Common myeloid progenitor, CD34-positive (primary cell): ENCODE measurements around the gene ASIC1.
A peak's percentile ranks its signal among the peaks of the same experiment; 100 is the strongest.

Source experiments
- CTCF ChIA-PET: fragments of 350-600 bp; sonication (Branson Sonifier 250); formaldehyde crosslinking; loops from one replicate; lab custom pipeline; 2021; ENCODE audit warnings: antibody characterized with exemption; lab: Charles Lee
- POLR2A ChIA-PET: fragments of 350-600 bp; sonication (Branson Sonifier 250); formaldehyde crosslinking; loops from one replicate; lab custom pipeline; 2021; ENCODE audit warnings: antibody characterized with exemption; lab: Charles Lee
- DNase-seq, 3 donors: peaks; one replicate each; pipeline versions ENCODE4 v3.0.0 to v3.0.0-alpha.2; 2013
- H3K27ac ChIP-seq, 2 experiments: 1 replicate in 1 of 2; 2 replicates in 1 of 2; pipeline ENCODE4 v1.7.0; 2013; ENCODE audit warnings: inconsistent platforms in 2 of 2, low read length in 2 of 2, mild to moderate bottlenecking in 2 of 2, low read depth in 1 of 2, moderate library complexity in 1 of 2; ENCODE audit not compliant: severe bottlenecking in 2 of 2, insufficient read depth in 1 of 2, poor library complexity in 1 of 2
- H3K27me3 ChIP-seq, 5 experiments: replicated peaks in 2 of 5; 1 replicate in 3 of 5; 2 replicates in 2 of 5; pipeline versions ENCODE4 v1.6.1 to v1.7.0; 2013; ENCODE audit warnings: low read length in 4 of 5, mild to moderate bottlenecking in 2 of 5, moderate library complexity in 2 of 5, inconsistent platforms in 1 of 5; ENCODE audit not compliant: insufficient read depth in 5 of 5, control insufficient read depth in 4 of 5
- H3K36me3 ChIP-seq, 4 experiments: 1 replicate in 2 of 4; 2 replicates in 2 of 4; pipeline versions ENCODE4 v1.6.1 to v1.7.0; 2013; ENCODE audit warnings: low read length in 3 of 4, control low read depth in 1 of 4, mild to moderate bottlenecking in 1 of 4; ENCODE audit not compliant: control insufficient read depth in 4 of 4, insufficient read depth in 4 of 4
- H3K4me1 ChIP-seq, 4 experiments: 1 replicate in 3 of 4; 2 replicates in 1 of 4; pipeline versions ENCODE4 v1.6.1 to v1.7.1; 2013; ENCODE audit warnings: low read length in 3 of 4, mild to moderate bottlenecking in 3 of 4, control low read depth in 1 of 4, inconsistent platforms in 1 of 4, moderate library complexity in 1 of 4; ENCODE audit not compliant: control insufficient read depth in 4 of 4, insufficient read depth in 4 of 4; ENCODE audit errors: control extremely low read depth in 1 of 4
- H3K4me3 ChIP-seq, 7 experiments: 1 replicate in 4 of 7; 2 replicates in 3 of 7; pipeline versions ENCODE4 v1.5.1 to v1.7.0; 2013; ENCODE audit warnings: mild to moderate bottlenecking in 7 of 7, low read length in 6 of 7, moderate library complexity in 6 of 7, inconsistent platforms in 2 of 7, low read depth in 2 of 7, control low read depth in 1 of 7; ENCODE audit not compliant: insufficient read depth in 4 of 7, control insufficient read depth in 1 of 7; ENCODE audit errors: extremely low read depth in 1 of 7
- H3K9me3 ChIP-seq, 5 experiments: 1 replicate in 4 of 5; 2 replicates in 1 of 5; pipeline versions ENCODE4 v1.6.1 to v1.7.1; 2013; ENCODE audit warnings: low read length in 4 of 5, mild to moderate bottlenecking in 2 of 5, inconsistent platforms in 1 of 5, low read depth in 1 of 5, moderate library complexity in 1 of 5; ENCODE audit not compliant: control insufficient read depth in 4 of 5, insufficient read depth in 2 of 5; ENCODE audit errors: control extremely low read depth in 1 of 5
- WGBS: methylation state at CpG from one replicate; pipeline ENCODE4 v1.1.5; 2013; ENCODE audit not compliant: insufficient coverage; 5-methylcytosine and 5-hydroxymethylcytosine counted together

ASIC1 gene

GRCh38 chr12:50107416-50108268, 50.2 kb downstream of the ASIC1 start:
- no peaks in the 10 kb centered on the region for H3K27me3 ChIP-seq
- no peaks in the 10 kb centered on the region for H3K9me3 ChIP-seq
- ChIA-PET CTCF (interaction anchor here (1.0 to 14.1 kb wide), 7 partner anchors 9 to 118 kb away, joined by 3 to 168 read pairs (median 4); partner anchors contain the start of genes CERS5, GPD1 and SMARCD1), POLR2A (interaction anchor here (0.6 kb wide), 1 partner anchor 1122 kb away, joined by 3 read pairs; no protein-coding TSS in a partner anchor)
- peaks cover 0 to 16% (median 10%) of the 10 kb centered on the region in 4 experiments for H3K4me1 ChIP-seq
- no peak overlapping the region for H3K4me3 ChIP-seq
- no peak overlapping the region for H3K27ac ChIP-seq
- DNase-seq, result no peak
- H3K36me3 ChIP-seq, result no peaks in the 10 kb centered on the region
- 97% methylated on average over 11 of the region's 17 CpGs for WGBS

GRCh38 chr12:50109319-50109718, 51.9 kb downstream of the ASIC1 start:
- Histone ChIP-seq H3K4me3 (no peak overlapping the region), H3K36me3 (peaks cover 0 to under 1% (median 0%) of the 10 kb centered on the region in 4 experiments), H3K4me1 (peaks cover 0 to 27% (median 17%) of the 10 kb centered on the region in 4 experiments), H3K9me3 (no peaks in the 10 kb centered on the region), H3K27me3 (no peaks in the 10 kb centered on the region), H3K27ac (no peak overlapping the region)
- CTCF ChIA-PET, result interaction anchor here (1.0 to 14.1 kb wide), 6 partner anchors 11 to 71 kb away, joined by 3 to 168 read pairs (median 76); partner anchors contain the start of genes GPD1 and SMARCD1
- DNase-seq, result no peak
- POLR2A ChIA-PET, result no interaction called here
- 100% methylated on average over 2 of the region's 3 CpGs for WGBS

GRCh38 chr12:50110127-50110761, 52.8 kb downstream of the ASIC1 start:
- no peak for DNase-seq
- H3K9me3 ChIP-seq, result no peaks in the 10 kb centered on the region
- peaks cover 0 to 3% (median 0%) of the 10 kb centered on the region in 4 experiments for H3K36me3 ChIP-seq
- H3K27ac ChIP-seq, result peak overlapping the region in 1 of 2 experiments; percentile 4
- no peaks in the 10 kb centered on the region for H3K27me3 ChIP-seq
- 97% methylated on average over 4 of the region's 8 CpGs for WGBS
- no peak overlapping the region for H3K4me3 ChIP-seq
- peaks cover 0 to 29% (median 17%) of the 10 kb centered on the region in 4 experiments for H3K4me1 ChIP-seq
- ChIA-PET POLR2A (no interaction called here), CTCF (interaction anchor here (0.8 to 14.1 kb wide), 11 partner anchors 12 to 221 kb away, joined by 3 to 168 read pairs (median 17); partner anchors contain the start of genes CERS5, GPD1 and SMARCD1)

GRCh38 chr12:50110762-50111351, 53.5 kb downstream of the ASIC1 start:
- ChIA-PET POLR2A (interaction anchor here (0.6 to 2.1 kb wide), 4 partner anchors 26 to 147 kb away, joined by 3 to 10 read pairs (median 6); partner anchors contain the start of genes CERS5 and SMARCD1), CTCF (interaction anchor here (0.8 to 14.1 kb wide), 12 partner anchors 12 to 220 kb away, joined by 3 to 168 read pairs (median 11); partner anchors contain the start of genes CERS5, GPD1 and SMARCD1)
- Histone ChIP-seq H3K27me3 (no peaks in the 10 kb centered on the region), H3K27ac (peak overlapping the region in 1 of 2 experiments; percentile 4), H3K4me3 (peak overlapping the region in 1 of 7 experiments; percentile 43), H3K36me3 (peaks cover 0 to 7% (median 3%) of the 10 kb centered on the region in 4 experiments), H3K9me3 (no peaks in the 10 kb centered on the region), H3K4me1 (peaks cover 0 to 29% (median 17%) of the 10 kb centered on the region in 4 experiments)
- 44% methylated on average over 5 of the region's 7 CpGs for WGBS
- DNase-seq, result peak in 2 of 3 donors; percentile 10 to 17

- Histone ChIP-seq H3K36me3 (peaks cover under 1 to 8% (median 6%) of the 10 kb centered on the region in 4 experiments), H3K4me3 (peak overlapping the region in 3 of 7 experiments; percentile 43 to 63 (median 46)), H3K9me3 (no peaks in the 10 kb centered on the region), H3K4me1 (peaks cover 0 to 29% (median 17%) of the 10 kb centered on the region in 4 experiments), H3K27ac (no peak overlapping the region), H3K27me3 (no peaks in the 10 kb centered on the region)
- ChIA-PET CTCF (interaction anchor here (0.8 to 14.1 kb wide), 15 partner anchors 13 to 244 kb away, joined by 3 to 168 read pairs (median 5); partner anchors contain the start of genes CERS5, GPD1 and SMARCD1), POLR2A (interaction anchor here (0.6 to 2.1 kb wide), 5 partner anchors 26 to 199 kb away, joined by 3 to 10 read pairs (median 4); partner anchors contain the start of genes CERS5 and SMARCD1)
- 4% methylated on average over 17 of the region's 19 CpGs for WGBS
- no peak for DNase-seq
These were observed 53.9 kb downstream of the ASIC1 start for GRCh38 chr12:50111395-50111692.

GRCh38 chr12:50111693-50112455, 54.5 kb downstream of the ASIC1 start, which contains the start of gene COX14:
COX14 (plus strand) TSS chr12:50112236; CDS start chr12:50120044, 7,808 bp downstream.
- DNase-seq, result peak; percentile 100
- Histone ChIP-seq H3K27me3 (no peaks in the 10 kb centered on the region), H3K4me1 (peaks cover 0 to 29% (median 17%) of the 10 kb centered on the region in 4 experiments), H3K36me3 (peaks cover 2 to 13% (median 9%) of the 10 kb centered on the region in 4 experiments), H3K9me3 (no peaks in the 10 kb centered on the region), H3K4me3 (peak within 1 kb of the TSS; percentile 67 to 100 (median 88)), H3K27ac (peak within 1 kb of the TSS; percentile 68 to 95)
- ChIA-PET CTCF (interaction anchor here (0.8 to 14.1 kb wide), 18 partner anchors 13 to 245 kb away, joined by 3 to 168 read pairs (median 6); partner anchors contain the start of genes CERS5, GPD1 and SMARCD1), POLR2A (interaction anchor here (0.6 to 2.1 kb wide), 6 partner anchors 27 to 202 kb away, joined by 3 to 10 read pairs (median 4); partner anchors contain the start of genes CERS5 and SMARCD1)
- 0% methylated on average over 52 of the region's 59 CpGs for WGBS
